Stimulated activated CD8-positive, alpha-beta memory T cell treated with anti-CD3 and anti-CD28 coated beads, Interleukin-4, amount 100 ng/mL, for 4 hours (primary cell): ENCODE data around the gene RAB3C.
A peak's percentile ranks its signal among the peaks of the same experiment; 100 is the strongest.

Experiments used
- DNase-seq, 2 donors: peaks; one replicate each; pipeline ENCODE4 v3.0.0-alpha.2; 2020; ENCODE audit warnings: low read depth in 2 of 2, low spot score in 1 of 2

The RAB3C gene

GRCh38 chr5:58871648-58872242 lies 288.9 kb downstream of the RAB3C start:
- no peak for DNase-seq

GRCh38 chr5:58872670-58873273 lies 289.9 kb downstream of the RAB3C start:
- no peak for DNase-seq

- DNase-seq = no peak
Measured at GRCh38 chr5:58875599-58875998, 292.7 kb downstream of the RAB3C start.

GRCh38 chr5:58885260-58885659 lies 302.4 kb downstream of the RAB3C start:
- DNase-seq = no peak

GRCh38 chr5:58886315-58887207 lies 303.7 kb downstream of the RAB3C start:
- DNase-seq = peak; percentile 10 to 24

DNA sequence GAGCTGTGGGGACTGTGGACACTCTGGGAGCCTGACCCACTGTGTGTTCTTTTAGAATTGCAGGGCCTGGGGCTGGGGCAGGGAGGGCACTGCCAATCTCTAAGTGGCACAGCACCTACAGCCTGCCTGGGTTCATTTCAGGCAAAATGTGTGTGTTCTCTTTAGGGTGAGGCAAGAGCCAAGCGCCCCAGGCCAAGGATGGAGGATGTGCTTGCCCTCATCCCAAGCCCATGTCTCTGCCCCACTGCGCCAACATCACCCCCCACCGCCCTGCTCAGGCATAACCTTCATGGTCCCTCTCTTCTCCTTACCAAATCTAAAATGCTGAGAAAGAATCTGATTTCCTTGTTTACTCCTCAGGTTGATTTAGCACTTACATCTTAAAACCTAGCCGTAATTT lies 304.4 kb downstream of the RAB3C start:
- no peak for DNase-seq

DNA sequence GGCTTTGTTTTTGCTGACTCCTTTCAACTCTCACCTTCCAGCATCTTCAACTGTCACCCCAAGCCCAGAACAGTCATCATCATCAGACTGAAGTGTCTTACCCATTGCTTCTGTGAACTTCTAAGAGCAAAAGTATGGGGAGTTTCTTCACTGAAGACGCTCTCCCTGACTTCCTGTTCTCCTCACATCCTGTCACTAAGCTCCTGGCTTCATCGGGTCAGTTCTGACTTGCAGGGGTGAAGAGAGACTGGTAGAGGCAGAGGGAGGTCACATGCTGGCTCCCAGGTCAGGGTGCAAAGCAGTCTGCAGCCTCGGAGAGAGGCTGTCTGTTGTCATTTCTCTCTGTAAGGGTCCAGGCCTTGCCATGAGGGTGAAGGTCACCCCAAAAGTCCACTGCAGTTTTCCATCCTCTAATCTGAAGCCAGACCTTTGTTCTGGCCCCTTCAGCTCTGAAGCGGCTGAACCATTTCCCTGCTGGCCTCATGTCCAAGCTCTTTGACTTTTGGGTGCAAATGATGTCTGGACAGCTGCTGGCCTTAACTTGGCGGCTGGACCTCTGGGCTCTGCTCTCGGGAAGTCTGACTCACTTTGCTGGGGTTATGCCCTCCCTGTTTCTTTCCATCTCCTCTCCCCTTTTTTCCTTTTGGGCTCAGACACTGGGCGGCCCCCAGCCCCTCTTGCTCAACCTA lies 305.0 kb downstream of the RAB3C start:
- DNase-seq = no peak

DNA sequence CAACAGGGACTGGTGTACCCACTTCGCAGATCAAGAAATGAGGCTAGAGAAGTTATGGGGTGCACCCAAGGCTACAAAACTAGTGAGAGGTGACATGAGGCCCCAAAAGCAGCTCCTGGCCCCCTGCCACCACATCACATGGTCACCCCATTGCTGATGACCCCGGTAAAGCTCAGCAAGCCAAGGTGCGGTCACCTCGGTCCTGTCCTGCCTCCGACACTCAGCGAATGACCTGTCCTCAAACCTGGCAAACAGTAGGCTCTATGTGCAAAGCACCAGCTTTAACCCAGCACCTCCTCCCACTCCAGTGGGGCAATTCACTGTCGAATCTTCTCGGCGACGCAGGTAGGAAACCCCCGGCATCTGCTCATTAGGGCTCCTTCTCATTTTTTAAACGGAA lies 307.4 kb downstream of the RAB3C start:
- no peak for DNase-seq

DNA sequence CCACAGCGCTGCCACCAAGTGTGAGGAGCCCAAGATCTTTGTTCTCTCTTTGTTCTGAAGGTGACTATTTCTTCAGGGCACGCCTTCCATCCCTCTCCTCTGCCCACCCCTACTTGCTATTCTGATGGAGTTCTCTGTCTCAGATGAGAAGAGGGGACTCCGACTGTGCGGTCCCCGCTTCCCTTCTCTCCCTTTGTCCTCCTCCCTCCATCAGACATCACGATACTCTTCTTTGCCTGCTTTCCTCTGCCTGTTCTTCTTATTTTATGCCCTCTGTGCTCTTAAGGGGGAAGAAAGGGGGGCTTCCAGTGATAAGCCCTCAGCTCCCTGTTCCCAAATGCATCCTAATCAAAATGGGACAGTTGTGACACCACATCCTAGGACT lies 307.8 kb downstream of the RAB3C start:
- DNase-seq = no peak

DNA sequence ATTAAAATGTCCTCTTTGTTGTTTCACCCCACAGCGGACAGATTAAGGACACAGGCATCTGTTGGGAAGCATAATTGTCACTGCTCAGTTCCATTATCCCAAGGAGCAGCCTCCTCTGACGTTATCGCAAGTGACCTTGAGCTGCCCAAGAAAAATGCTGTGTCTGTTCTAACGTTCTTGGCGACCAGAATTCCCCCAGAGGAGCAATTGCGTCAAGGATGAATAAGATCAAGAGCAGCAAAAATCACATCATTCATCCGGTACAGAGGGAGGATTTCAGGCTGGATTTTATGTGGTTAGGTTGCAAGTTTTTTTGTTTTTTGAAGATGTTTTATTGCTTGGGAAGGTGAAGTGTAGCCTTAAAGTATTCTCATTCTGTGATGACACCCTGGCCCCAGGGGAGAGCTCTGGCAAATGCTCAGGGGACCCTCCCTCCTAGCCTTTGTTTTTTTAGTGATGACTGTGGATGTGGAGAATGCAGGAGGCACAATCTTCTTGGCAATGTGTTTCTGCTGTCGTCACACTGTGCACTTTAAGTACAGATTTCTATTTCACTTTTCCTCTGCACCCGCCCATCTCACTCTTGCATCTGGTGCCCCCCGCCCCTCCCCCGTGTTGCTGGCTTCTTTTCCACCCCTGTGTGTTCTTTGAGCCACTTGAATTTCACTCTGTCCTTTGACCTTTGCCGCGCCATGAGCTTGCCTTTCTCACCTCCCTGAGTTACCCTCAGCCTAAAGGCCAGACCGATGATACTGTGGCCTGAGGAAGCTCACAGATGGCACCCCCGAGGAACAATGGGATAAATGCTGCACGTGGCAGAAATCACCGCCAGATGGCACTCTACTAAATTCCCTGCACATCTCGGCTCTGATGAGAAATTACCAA lies 308.5 kb downstream of the RAB3C start:
- peak; percentile 14 to 36 for DNase-seq

DNA sequence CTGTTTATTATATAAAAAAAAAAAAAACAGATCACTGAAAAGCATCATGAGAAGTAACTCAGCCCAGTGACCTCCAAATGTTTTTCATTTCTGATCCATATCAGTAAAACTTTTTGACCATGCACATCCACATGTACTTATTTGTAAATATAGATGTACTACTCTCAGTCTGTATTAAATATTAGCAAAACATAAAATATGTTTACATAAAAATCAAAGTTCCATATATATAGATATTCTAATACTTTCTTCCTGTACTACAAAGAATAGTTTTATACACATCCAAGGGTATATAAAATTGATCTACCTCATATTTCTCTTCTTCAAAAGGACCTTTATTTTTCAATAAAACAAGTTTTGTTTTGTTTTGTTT lies 309.1 kb downstream of the RAB3C start:
- no peak for DNase-seq

DNA sequence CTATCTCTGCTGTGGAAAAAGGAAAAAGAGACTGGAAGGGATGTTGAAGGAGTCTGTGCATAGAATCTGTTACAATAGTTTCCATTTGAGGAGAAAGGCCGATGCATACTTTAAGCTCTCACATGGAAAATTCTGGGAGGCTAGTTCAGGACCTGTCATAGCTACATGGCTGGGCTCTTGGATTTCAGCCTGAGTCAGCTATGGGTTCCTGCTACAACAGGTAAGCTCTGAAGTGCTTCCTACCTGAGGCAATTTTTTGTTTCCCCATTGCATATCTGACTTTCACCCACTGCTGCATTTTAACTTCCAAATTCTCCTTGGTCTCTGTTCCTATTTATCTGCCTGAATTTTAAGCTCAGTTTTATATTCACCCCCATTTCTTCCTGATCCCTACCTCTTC lies 310.7 kb downstream of the RAB3C start:
- no peak for DNase-seq

- DNase-seq = no peak
Measured at GRCh38 chr5:58898006-58898405, 315.1 kb downstream of the RAB3C start.

DNA sequence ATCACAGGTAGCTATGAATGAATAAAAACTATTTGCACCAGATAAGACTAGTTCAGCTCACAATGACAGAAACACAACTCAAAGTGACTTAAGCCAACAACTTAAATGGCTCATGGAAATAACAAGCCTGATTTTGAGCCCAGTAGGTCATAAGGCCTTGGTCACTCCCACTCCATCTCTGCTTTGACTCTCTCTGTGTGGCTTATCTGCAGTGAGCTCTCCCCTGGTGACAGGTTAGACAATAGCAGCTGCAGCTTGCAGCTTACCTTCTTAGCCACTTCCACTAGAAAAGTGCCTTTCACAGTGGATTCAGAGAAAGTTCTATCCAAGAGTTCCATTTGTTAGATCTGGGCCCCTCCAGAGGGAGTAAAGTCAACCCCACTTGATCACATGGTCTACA lies 315.7 kb downstream of the RAB3C start:
- DNase-seq = no peak

DNA sequence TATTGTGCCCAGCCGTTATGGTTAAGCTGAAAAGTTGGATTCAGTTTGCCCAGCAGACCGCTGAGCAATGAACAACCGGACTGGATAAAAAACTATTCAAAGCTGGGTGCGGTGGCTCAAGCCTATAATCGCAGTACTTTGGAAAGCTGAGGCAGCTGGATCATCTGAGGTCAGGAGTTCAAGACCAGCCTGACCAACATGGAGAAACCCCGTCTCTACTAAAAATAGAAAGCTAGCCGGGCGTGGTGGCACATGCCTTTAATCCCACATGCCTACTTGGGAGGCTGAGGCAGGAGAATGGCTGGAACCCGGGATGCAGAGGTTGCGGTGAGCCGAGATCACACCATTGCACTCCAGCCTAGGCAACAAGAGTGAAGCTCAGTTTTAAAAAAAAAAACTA lies 318.4 kb downstream of the RAB3C start:
- DNase-seq = no peak

GRCh38 chr5:58902305-58902704 lies 319.4 kb downstream of the RAB3C start:
- DNase-seq = no peak

GRCh38 chr5:58902765-58903164 lies 319.9 kb downstream of the RAB3C start:
- DNase-seq = no peak

- no peak for DNase-seq
Measured at GRCh38 chr5:58904737-58905136, 321.9 kb downstream of the RAB3C start.

DNA sequence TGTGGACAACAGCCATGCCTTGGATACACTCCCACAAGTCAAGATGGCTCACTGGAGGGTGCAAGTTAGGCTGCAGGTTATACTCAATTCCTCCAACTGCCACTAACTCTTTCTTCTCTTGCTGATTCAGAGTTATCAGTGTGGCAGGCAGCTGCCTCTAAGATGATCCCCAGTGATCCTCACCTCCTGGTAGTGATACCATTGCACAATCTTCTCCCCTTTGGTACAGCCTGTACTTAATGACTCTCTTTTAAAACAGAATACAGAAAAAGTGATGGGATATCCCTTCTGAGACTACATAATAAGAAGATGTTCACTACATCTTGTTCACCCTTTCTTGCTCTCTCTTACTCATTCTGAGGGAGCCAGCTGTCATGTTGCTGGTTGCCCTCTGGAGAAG lies 323.1 kb downstream of the RAB3C start:
- DNase-seq = no peak
